Mesenteric fat pad (tissue), 1 donor: Measurements from ENCODE around the gene NAV3. TPM values are rescaled to one million over a fixed set of nuclear protein-coding genes. Genes with fewer than 3 reads are reported as not detected.

Source experiments
- DNase-seq: peaks from one replicate; pipeline ENCODE4 v3.0.0-alpha.2; 2020; ENCODE audit warnings: low spot score
- total RNA-seq: library from RNA; stranded (reverse); fragmentation: NEBNext Ultra II Directional; extraction: Animal tissue kit (Norgen Biotek cat#: 25700); gene quantifications from one replicate; pipeline ENCODE4 v1.2.1, GENCODE V29; 2021
- donor health status: DM: yes; HTN: yes; CAD: no.

The NAV3 gene
- total RNA-seq, 1 donor from 2014 or later: 16.6 TPM

- no peak for DNase-seq
Measured at GRCh38 chr12:78037707-78038106, 207.0 kb downstream of the NAV3 start.

- DNase-seq: no peak
Measured at GRCh38 chr12:78038541-78038940, 207.8 kb downstream of the NAV3 start.

- DNase-seq: no peak
Measured at GRCh38 chr12:78038986-78039385, 208.3 kb downstream of the NAV3 start.

GRCh38 chr12:78040111-78040510 is 209.4 kb downstream of the NAV3 start:
- no peak for DNase-seq

- DNase-seq: no peak
Measured at GRCh38 chr12:78050790-78051189, 220.1 kb downstream of the NAV3 start.

- DNase-seq: no peak
Measured at GRCh38 chr12:78055545-78055944, 224.9 kb downstream of the NAV3 start.

- no peak for DNase-seq
Measured at GRCh38 chr12:78057075-78057474, 226.4 kb downstream of the NAV3 start.

GRCh38 chr12:78060186-78060585 is 229.5 kb downstream of the NAV3 start:
- no peak for DNase-seq

- DNase-seq: no peak
Measured at GRCh38 chr12:78062786-78063185, 232.1 kb downstream of the NAV3 start.

GRCh38 chr12:78081590-78082314 is 251.1 kb downstream of the NAV3 start:
- DNase-seq: no peak

GRCh38 chr12:78085542-78086182 is 255.0 kb downstream of the NAV3 start:
- no peak for DNase-seq

GRCh38 chr12:78086553-78087362 is 256.1 kb downstream of the NAV3 start:
- no peak for DNase-seq

- no peak for DNase-seq
Measured at GRCh38 chr12:78087363-78087675, 256.6 kb downstream of the NAV3 start.

- no peak for DNase-seq
Measured at GRCh38 chr12:78088391-78088832, 257.7 kb downstream of the NAV3 start.

- no peak for DNase-seq
Measured at GRCh38 chr12:78090266-78090665, 259.6 kb downstream of the NAV3 start.

- DNase-seq: no peak
Measured at GRCh38 chr12:78095623-78096022, 264.9 kb downstream of the NAV3 start.

- no peak for DNase-seq
Measured at GRCh38 chr12:78096909-78097597, 266.4 kb downstream of the NAV3 start.

GRCh38 chr12:78099806-78100205 is 269.1 kb downstream of the NAV3 start:
- DNase-seq: no peak

- no peak for DNase-seq
Measured at GRCh38 chr12:78101113-78101876, 270.6 kb downstream of the NAV3 start.

GRCh38 chr12:78101946-78102635 is 271.4 kb downstream of the NAV3 start:
- DNase-seq: no peak
